ENCODE data around the gene ARPC2. TPM values are rescaled to one million over a fixed set of nuclear protein-coding genes. Genes with fewer than 3 reads are reported as not detected.

ARPC2 gene
- total and polyA plus RNA-seq, 2 experiments from 2014 or later: 312 to 436 TPM

DNA sequence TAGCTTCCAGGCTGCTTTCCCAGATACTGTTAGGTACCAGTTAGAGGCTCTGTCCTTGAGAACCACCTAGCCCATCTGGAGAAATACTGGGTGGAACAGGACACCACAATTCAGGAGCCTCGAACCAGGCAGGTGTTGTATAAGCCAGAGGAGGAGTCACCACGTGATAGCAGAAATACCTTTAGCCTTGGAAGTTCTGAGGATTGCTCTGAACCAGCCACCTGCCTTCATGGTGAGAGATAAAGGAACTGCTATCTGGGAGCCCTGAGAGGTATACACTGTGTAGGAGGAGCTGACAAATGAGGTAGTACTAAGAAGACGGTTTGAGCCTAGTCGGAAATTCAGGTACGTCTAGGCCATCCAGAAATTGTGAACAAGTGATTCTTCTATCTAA is 36.2 kb downstream of the ARPC2 start:
- H3K4me3 ChIP-seq: no peak overlapping the region
- peaks cover 16% of the 10 kb centered on the region for H3K36me3 ChIP-seq (replicated peaks; ENCODE audit: insufficient read depth, low read depth)
- no peaks in the 10 kb centered on the region for H4K20me1 ChIP-seq (ENCODE audit: insufficient read depth, poor library complexity, severe bottlenecking)
- no peak for TF ChIP-seq EZH2phosphoT487 (IDR thresholded peaks at IDR 0.05; ENCODE audit: low read depth, severe bottlenecking, unreplicated experiment)
- TF ChIP-seq, protein P1, sequence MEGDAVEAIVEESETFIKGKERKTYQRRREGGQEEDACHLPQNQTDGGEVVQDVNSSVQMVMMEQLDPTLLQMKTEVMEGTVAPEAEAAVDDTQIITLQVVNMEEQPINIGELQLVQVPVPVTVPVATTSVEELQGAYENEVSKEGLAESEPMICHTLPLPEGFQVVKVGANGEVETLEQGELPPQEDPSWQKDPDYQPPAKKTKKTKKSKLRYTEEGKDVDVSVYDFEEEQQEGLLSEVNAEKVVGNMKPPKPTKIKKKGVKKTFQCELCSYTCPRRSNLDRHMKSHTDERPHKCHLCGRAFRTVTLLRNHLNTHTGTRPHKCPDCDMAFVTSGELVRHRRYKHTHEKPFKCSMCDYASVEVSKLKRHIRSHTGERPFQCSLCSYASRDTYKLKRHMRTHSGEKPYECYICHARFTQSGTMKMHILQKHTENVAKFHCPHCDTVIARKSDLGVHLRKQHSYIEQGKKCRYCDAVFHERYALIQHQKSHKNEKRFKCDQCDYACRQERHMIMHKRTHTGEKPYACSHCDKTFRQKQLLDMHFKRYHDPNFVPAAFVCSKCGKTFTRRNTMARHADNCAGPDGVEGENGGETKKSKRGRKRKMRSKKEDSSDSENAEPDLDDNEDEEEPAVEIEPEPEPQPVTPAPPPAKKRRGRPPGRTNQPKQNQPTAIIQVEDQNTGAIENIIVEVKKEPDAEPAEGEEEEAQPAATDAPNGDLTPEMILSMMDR (IDR thresholded peaks at IDR 0.05; ENCODE audit: poor library complexity): no peak
- no peak for TF ChIP-seq EZH2 (IDR thresholded peaks at IDR 0.05; ENCODE audit: borderline replicate concordance)
- H3K4me1 ChIP-seq (ENCODE audit: insufficient read depth): no peaks in the 10 kb centered on the region
- no peaks in the 10 kb centered on the region for H3K27me3 ChIP-seq
- no peaks in the 10 kb centered on the region for H3K9me3 ChIP-seq (ENCODE audit: low read depth)
- H3K4me2 ChIP-seq: no peak overlapping the region
- H2AFZ ChIP-seq: no peak overlapping the region
- no peaks in the 10 kb centered on the region for H3K79me2 ChIP-seq
- 88% methylated on average over 5 of the region's 5 CpGs for WGBS (ENCODE audit: low lambda C conversion rate, missing lambda C conversion rate)
- DNase-seq (ENCODE audit: low spot score): no peak
- H3K27ac ChIP-seq: no peak overlapping the region
- H3K9me2 ChIP-seq (replicated peaks; ENCODE audit: insufficient read depth): no peaks in the 10 kb centered on the region

DNA sequence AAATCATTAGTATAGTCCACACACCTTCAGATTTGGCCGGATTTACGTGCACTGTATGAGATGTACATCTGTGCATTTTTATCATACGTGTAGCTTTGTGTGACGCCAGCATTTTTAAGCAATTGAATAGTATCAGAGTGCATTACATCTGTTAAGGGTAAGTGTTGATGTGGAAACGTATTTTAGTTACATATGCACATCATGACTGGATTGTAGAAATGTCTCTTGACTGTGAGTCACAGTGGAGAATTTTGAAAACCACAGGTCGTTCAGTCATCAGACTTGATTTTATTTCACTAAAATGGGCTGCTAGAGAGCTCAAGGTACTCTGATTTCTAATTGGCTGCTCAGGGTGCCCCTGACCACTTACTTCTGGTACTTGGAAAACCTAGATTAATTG is 38.5 kb downstream of the ARPC2 start:
- Histone ChIP-seq H3K9me2 (replicated peaks; ENCODE audit: insufficient read depth) (no peaks in the 10 kb centered on the region), H3K9me3 (ENCODE audit: low read depth) (no peaks in the 10 kb centered on the region), H3K4me2 (no peak overlapping the region), H3K27me3 (no peaks in the 10 kb centered on the region), H4K20me1 (ENCODE audit: insufficient read depth, poor library complexity, severe bottlenecking) (no peaks in the 10 kb centered on the region), H2AFZ (no peak overlapping the region), H3K27ac (no peak overlapping the region), H3K36me3 (replicated peaks; ENCODE audit: insufficient read depth, low read depth) (peaks cover 8% of the 10 kb centered on the region), H3K4me1 (ENCODE audit: insufficient read depth) (peaks cover 11% of the 10 kb centered on the region), H3K4me3 (no peak overlapping the region), H3K79me2 (no peaks in the 10 kb centered on the region)
- 97% methylated on average over 6 of the region's 6 CpGs for WGBS (ENCODE audit: low lambda C conversion rate, missing lambda C conversion rate)
- DNase-seq (ENCODE audit: low spot score): no peak
- TF ChIP-seq EZH2 (IDR thresholded peaks at IDR 0.05; ENCODE audit: borderline replicate concordance) (no peak), EZH2phosphoT487 (IDR thresholded peaks at IDR 0.05; ENCODE audit: low read depth, severe bottlenecking, unreplicated experiment) (no peak)
- TF ChIP-seq, protein P1 (IDR thresholded peaks at IDR 0.05; ENCODE audit: poor library complexity): no peak

DNA sequence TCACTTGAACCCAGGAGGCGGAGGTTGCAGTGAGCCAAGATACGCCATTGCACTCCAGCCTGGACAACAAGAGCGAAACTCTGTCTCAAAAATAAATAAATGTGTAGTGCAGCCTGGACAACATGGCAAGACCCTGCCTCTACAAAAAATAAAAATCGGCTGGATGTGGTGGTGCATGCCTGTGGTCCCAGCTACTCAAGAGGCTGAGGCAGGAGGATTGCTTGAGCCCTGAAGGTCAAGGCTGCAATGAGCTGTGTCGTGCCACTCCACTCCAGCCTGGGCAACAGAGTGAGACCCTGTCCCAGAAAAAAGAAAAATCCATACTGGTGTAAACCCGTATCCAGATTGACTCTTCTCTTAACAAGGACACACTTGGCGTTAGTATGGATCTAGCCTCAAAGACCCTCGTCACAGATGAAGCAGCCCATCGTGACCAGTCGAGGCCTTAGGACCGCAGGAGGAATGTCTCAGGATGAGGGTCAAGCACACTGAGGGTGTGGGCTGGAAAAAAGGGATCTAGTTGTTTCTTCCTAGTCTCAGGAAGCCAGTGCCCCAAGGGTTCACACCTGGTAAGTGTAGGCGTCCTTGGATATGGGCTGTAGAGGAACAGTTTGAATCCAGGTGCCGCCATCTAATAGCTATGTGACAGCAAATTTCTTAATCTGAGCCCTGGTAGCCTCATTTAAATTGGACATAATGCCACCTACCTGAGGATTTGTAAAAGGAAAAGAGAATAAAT is 39.8 kb downstream of the ARPC2 start:
- Histone ChIP-seq H3K9me3 (ENCODE audit: low read depth) (no peaks in the 10 kb centered on the region), H3K27me3 (no peaks in the 10 kb centered on the region), H3K4me3 (no peak overlapping the region), H3K9me2 (replicated peaks; ENCODE audit: insufficient read depth) (no peaks in the 10 kb centered on the region), H3K36me3 (replicated peaks; ENCODE audit: insufficient read depth, low read depth) (peaks cover 8% of the 10 kb centered on the region), H3K79me2 (no peaks in the 10 kb centered on the region), H2AFZ (no peak overlapping the region), H3K4me2 (no peak overlapping the region), H3K27ac (peak overlapping the region; percentile 63), H3K4me1 (ENCODE audit: insufficient read depth) (peaks cover 24% of the 10 kb centered on the region), H4K20me1 (ENCODE audit: insufficient read depth, poor library complexity, severe bottlenecking) (no peaks in the 10 kb centered on the region)
- TF ChIP-seq, protein P1 (IDR thresholded peaks at IDR 0.05; ENCODE audit: poor library complexity): no peak
- no peak for TF ChIP-seq EZH2 (IDR thresholded peaks at IDR 0.05; ENCODE audit: borderline replicate concordance)
- TF ChIP-seq EZH2phosphoT487 (IDR thresholded peaks at IDR 0.05; ENCODE audit: low read depth, severe bottlenecking, unreplicated experiment): no peak
- no peak for DNase-seq (ENCODE audit: low spot score)
- WGBS (ENCODE audit: low lambda C conversion rate, missing lambda C conversion rate): 97% methylated on average over 13 of the region's 13 CpGs

Measured in hepatocyte (in vitro differentiated cells).